ENCODE data around the gene CPLANE2.
"Not testable (repeated sequence)": the region's sequence is repeated elsewhere in the genome, so short reads cannot be mapped to it uniquely, and the experiment has no call there.

The CPLANE2 gene

GRCh38 chr1:16230744-16231143, 6.2 kb downstream of the CPLANE2 start:
- DNase-seq (ENCODE audit: low read depth): no peak
- TF ChIP-seq, protein P1, sequence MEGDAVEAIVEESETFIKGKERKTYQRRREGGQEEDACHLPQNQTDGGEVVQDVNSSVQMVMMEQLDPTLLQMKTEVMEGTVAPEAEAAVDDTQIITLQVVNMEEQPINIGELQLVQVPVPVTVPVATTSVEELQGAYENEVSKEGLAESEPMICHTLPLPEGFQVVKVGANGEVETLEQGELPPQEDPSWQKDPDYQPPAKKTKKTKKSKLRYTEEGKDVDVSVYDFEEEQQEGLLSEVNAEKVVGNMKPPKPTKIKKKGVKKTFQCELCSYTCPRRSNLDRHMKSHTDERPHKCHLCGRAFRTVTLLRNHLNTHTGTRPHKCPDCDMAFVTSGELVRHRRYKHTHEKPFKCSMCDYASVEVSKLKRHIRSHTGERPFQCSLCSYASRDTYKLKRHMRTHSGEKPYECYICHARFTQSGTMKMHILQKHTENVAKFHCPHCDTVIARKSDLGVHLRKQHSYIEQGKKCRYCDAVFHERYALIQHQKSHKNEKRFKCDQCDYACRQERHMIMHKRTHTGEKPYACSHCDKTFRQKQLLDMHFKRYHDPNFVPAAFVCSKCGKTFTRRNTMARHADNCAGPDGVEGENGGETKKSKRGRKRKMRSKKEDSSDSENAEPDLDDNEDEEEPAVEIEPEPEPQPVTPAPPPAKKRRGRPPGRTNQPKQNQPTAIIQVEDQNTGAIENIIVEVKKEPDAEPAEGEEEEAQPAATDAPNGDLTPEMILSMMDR (IDR thresholded peaks at IDR 0.05; ENCODE audit: low read depth, low read length, missing control alignments): no peak
- no peak overlapping the region for H3K4me3 ChIP-seq (ENCODE audit: low read depth, low read length)

DNA sequence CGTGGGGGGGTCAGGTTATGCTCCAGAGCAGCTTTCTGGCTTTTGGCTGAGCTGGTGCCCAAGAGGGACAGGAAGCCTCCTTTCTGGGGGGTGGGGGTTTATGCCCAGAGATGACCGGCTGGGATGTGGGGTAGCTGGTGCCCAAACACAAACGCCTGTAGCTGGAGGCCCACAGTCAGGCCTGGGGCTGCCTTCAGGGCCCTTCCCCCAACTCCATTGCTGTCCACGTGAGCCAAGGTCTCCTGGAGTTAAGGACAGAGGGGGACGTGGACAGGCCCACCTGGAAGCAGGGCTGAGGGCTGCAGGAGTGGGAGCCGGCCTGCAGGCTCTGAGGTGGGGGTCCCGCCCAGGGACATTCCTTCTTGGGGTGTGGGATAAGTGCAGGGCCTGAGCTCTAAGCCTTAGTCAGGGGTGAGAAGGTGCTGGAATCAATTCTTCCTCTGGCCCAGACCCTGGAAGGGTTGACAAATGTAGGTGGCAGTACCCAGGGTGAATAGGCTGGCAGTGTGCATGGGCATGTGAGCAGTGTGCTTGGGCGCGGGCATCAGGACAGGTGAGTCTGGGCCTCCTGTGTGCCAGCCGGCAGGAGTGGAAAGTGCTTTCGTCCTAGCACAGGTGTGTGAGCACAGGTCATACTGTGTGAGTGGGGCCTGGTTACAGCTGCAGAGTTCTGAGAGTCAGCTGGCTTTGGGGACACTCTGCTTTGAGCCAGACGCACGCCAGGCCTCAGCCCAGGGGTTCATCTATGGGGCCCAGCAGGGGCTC, 6.8 kb downstream of the CPLANE2 start:
- H3K4me3 ChIP-seq (ENCODE audit: low read depth, low read length): no peak overlapping the region
- TF ChIP-seq, protein P1 (IDR thresholded peaks at IDR 0.05; ENCODE audit: low read depth, low read length, missing control alignments): no peak
- no peak for DNase-seq (ENCODE audit: low read depth)

DNA sequence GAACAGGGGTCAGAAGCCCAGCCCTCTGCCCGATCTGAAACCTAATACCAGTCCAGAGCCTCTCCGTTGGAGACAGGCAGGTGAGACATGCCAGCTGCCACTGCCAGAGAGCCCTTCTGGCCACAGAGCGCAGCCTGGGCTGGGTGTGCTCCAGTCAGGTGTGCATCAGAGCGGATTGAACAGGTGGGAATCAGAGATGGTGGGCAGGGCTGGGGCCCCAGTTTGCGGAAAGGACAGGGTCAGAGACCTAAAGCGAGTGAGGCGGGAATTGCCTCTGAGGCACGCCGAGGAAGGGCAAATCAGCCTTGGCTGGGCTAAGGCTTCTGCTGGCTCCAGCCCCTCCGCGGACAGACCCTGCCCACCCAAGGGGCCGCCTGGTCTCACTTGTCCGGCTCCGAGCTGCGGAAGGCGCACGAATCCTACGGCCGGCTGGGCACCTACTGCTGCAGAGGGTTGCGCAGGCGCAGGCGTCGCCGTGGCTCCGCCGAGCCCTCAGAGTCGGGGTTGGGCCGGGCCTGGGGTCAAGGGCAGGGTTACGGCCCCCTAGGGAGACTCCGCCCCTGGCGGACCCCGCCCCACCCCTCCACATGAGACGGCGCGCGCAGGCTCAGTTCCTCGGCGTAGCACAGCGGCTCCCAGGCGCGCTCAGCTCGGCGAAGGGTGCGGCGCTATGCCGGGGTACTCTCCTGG, 10.3 kb downstream of the CPLANE2 start:
- TF ChIP-seq, protein P1 (IDR thresholded peaks at IDR 0.05; ENCODE audit: low read depth, low read length, missing control alignments): no peak
- H3K4me3 ChIP-seq (ENCODE audit: low read depth, low read length): no peak overlapping the region
- no peak for DNase-seq (ENCODE audit: low read depth)

DNA sequence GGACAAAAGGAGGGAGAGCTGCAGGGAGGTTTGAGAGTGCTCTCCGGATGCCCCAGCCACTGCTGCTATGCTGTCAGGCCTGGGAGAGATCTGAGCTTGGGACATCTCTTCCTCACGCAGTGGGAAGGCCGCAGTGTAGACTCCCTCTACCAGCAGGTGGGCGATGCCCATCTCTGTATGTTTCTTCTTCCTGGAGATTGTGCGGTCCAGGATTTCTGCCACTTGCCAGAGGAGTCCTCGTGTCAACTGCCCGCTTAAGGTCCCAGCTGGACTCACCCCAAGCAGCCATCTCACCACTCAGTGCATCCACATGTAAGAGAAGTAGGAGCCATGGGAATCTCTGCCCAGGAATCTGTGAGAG, 10.9 kb downstream of the CPLANE2 start:
- TF ChIP-seq, protein P1 (IDR thresholded peaks at IDR 0.05; ENCODE audit: low read depth, low read length, missing control alignments): no peak
- DNase-seq (ENCODE audit: low read depth): no peak
- no peak overlapping the region for H3K4me3 ChIP-seq (ENCODE audit: low read depth, low read length)

GRCh38 chr1:16224472-16224871, 12.5 kb downstream of the CPLANE2 start:
- TF ChIP-seq, protein P1 (IDR thresholded peaks at IDR 0.05; ENCODE audit: low read depth, low read length, missing control alignments): no peak
- no peak for DNase-seq (ENCODE audit: low read depth)
- H3K4me3 ChIP-seq (ENCODE audit: low read depth, low read length): no peak overlapping the region

- DNase-seq (ENCODE audit: low read depth): not testable (repeated sequence)
Observed at GRCh38 chr1:16222716-16223115, 14.3 kb downstream of the CPLANE2 start.

DNA sequence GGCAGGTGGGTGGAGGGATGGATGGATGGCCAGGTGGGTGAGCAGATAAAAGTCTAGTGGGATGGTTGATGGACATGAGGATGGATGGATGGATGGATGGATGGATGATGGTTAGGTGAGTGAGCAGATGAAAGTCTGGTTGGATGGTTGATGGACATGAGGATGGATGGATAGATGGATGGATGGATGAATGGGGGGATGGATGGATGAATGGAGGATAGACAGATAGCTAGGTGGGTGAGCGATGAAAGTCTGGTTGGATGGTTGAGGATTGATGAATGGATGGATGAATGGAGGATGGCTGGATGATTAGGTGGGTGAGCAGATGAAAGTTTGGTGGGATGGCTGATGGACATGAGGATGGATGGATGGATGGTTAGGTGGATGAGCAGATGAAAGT, 15.5 kb downstream of the CPLANE2 start:
- no peak overlapping the region for H3K4me3 ChIP-seq (ENCODE audit: low read depth, low read length)
- DNase-seq (ENCODE audit: low read depth): no peak
- TF ChIP-seq, protein P1 (IDR thresholded peaks at IDR 0.05; ENCODE audit: low read depth, low read length, missing control alignments): no peak

More at GRCh38 chr1:16222716-16223115, 14.3 kb downstream of the CPLANE2 start:
- not testable (repeated sequence) for H3K4me3 ChIP-seq (ENCODE audit: low read depth, low read length)

All from GM12864 (cell line).